Activated T-helper 1 cell treated with anti-CD3 and anti-CD28 coated beads, Interleukin-2, amount 50 U/mL, for 16 hours (primary cell): ENCODE data around the gene DNPEP.

Experiments
- DNase-seq, 2 donors: peaks; one replicate each; pipeline ENCODE4 v3.0.0-alpha.2; 2020; ENCODE audit warnings: low read depth in 1 of 2, low spot score in 1 of 2

DNPEP gene

DNA sequence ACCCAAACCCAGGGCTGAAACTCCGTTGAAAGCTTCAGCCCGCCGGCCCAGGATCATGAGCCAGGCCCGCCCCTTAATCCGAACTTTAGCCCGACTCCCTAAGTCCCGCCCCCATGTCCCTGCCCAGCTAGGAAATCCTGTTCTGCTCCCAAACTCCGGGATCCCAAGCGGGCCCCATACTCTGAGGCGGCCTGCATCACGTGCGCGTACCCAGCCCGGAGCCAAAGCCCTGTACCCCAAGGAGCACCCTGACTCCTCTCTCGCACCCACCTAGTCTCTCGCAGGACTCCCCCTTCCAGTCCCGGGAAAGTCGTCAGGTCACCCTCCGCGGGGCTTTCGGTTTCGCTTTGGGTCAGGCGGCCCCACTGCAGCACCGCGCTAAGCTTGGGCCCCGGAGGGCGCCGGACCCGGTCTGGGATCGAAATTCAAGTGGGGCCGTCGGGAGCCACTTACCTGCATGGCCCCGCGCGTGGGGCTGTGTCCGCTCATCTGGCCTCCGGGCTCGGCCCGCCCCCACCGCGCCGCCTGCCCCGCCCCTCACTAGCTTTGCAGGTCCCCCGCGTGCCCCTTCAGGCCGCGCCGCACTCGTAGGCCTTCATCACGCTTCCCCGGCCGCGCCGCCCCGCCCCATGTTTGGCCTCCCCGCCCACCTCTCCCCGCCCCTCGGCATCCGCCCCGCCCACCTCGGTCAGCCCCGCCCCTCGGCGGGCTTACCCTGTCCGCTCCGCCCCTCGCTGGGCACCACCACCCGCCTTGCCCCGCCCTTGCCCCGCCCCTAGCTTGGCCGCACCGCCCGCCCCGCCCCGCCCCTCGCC, at the start of gene DNPEP:
Gene DNPEP (minus strand): TSS at position 607 of the 815 bp plus-strand sequence. CDS start 118 bp downstream, at position 489.
- peak; percentile 92 to 95 for DNase-seq

DNA sequence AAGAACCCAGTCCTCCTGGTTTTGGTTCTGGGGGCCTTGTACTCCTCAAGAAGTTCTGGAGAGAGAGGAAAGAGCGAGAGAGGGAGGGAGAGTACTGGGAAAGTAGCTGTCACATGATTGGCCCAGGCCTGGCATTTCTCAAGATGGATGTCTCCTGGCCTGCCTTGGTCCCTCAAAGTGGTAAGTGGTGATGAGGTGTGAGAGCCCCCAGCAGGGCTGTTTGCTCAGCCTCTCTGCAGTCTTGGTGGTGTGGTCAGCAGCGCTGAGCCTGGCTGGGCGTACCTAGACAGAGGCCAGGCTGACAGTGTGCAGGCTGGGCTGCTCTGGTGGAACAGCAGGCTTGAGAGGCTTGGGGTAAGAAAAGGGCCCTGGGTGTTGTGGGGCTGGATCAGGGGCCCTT, 49.4 kb upstream of the DNPEP start:
- DNase-seq, result no peak

- no peak for DNase-seq
These were observed 48.8 kb upstream of the DNPEP start for GRCh38 chr2:219436491-219436890.

- no peak for DNase-seq
These were observed 48.0 kb upstream of the DNPEP start for GRCh38 chr2:219435701-219436100.

GRCh38 chr2:219434718-219435525, 47.2 kb upstream of the DNPEP start, which contains the start of gene SPEG:
Gene SPEG (plus strand): TSS chr2:219434843. CDS start chr2:219434978, 135 bp downstream.
- no peak for DNase-seq

- DNase-seq, result no peak
These were observed 46.7 kb upstream of the DNPEP start for GRCh38 chr2:219434468-219434717.

- no peak for DNase-seq
These were observed 46.2 kb upstream of the DNPEP start for GRCh38 chr2:219433666-219434467.

DNA sequence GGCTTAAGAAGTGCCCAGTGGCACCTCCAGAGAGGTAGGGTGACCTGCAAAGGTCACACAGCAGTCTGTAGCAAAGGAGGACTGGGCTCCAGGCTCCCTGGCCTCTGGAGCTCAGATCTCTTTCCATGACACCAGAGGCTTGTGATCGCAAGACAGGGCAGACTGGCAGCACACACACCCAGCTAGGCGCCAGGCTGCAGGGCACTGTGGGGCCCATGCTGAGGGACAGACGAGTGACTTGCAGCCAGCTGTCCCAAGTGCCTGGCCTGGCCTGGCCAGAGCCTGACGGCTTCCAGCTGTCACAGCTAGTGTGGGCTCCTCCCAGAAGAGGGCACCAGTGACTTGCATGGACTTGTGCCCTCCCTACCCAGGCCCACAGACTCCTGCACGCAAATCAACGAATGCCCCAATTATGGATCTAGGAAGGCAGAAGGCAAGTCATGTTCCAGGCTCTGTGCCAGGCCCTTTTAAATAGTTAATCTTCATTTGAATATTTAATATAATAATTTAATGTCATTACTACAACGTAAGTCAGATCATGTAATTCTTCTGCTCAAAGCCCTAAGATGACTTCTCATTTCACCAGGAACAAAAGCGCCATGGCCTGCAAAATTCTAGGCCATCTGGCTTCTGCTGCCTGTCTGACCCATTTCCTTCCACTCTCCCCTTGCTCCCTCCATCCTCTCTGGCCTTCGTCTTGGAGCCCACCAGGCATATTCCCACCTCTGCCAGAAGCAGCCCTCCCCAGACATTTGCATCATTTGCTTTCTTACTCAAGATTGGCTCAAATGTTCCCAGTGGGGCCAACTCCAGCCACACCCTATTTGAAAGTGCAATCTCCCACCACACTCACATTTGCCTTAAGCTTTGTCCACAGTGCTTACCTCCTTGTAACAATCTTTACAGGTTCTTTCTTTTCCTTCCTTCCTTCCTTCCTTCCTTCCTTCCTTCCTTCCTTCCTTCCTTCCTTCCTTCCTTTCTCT, 43.2 kb upstream of the DNPEP start:
- no peak for DNase-seq

- DNase-seq, result no peak
These were observed 42.4 kb upstream of the DNPEP start for GRCh38 chr2:219429958-219430606.

DNA sequence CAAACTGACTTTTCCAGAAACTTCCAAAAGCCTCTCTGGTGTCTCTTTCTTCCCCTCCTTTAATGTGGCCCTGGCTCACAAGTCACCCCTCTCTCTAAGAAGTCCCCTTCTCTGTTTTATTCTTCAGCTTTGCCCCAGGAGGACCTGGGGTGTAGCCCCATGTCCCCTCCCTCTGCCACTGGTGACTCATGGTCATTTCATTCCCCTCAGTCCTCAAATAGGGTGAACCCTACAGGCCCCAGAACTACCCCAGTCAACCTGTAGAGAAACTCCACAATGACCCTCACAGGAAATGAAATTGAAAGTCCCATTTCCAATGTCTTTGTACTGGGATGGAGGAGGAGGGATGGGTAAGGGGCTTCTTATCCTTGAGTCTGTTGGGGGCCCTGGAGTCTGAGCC, 40.8 kb upstream of the DNPEP start:
- DNase-seq, result no peak

GRCh38 chr2:219426534-219427136, 38.9 kb upstream of the DNPEP start:
- DNase-seq, result no peak

DNA sequence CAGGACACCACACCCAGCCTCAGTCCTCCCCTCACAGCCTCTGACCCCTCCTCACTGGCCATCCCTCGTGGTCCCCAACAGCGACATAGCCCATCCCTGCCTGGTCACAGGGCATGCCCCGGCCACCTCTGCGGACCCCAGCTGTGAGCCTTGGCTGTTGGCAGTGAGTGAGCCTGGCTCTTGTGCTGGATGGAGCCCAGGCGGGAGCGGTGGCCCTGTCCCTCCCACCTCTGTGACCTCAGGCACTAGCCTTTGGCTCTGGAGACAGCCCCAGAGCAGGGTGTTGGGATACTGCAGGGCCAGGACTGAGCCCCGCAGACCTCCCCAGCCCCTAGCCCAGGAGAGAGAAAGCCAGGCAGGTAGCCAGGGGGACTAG, 38.3 kb upstream of the DNPEP start:
- DNase-seq, result no peak

DNA sequence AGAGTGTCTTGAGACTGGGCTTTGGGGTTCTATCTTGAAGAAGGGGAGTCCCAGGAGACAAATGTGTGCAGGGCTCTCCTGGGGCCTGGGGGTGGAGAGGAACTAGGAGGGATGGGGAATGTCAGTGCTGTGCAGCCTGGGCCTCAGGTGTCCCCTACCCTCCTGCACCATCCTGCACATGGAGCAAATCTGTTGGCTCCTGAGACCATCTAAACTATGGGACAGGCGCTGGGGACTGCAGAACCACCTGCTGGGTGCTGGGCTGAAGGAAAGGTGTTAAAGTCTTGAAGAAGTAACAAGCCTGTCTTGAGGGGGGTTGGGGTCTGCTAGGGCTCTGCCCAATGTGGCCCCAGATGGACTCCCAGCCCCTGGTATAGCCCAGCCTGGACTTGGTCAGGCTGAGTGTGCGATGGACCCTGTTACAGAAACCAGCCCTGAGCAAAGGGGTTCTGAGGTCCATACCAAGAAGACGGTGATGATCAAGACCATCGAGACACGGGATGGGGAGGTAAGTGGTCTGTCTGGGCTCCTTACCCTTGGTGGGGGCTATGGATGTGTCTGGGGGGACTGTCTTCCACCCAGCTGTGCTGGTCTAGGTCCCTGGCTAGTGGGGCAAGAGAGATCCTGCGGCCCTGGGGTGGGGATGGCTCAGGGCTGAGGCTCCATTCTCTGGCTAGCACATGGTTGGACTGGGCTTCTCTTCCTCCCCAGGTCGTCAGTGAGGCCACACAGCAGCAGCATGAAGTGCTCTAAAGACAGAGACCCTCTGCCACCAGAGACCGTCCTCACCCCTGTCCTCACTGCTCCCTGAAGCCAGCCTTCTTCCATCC, 37.7 kb upstream of the DNPEP start:
- DNase-seq, result no peak

- no peak for DNase-seq
These were observed 36.1 kb upstream of the DNPEP start for GRCh38 chr2:219423652-219424377.

DNA sequence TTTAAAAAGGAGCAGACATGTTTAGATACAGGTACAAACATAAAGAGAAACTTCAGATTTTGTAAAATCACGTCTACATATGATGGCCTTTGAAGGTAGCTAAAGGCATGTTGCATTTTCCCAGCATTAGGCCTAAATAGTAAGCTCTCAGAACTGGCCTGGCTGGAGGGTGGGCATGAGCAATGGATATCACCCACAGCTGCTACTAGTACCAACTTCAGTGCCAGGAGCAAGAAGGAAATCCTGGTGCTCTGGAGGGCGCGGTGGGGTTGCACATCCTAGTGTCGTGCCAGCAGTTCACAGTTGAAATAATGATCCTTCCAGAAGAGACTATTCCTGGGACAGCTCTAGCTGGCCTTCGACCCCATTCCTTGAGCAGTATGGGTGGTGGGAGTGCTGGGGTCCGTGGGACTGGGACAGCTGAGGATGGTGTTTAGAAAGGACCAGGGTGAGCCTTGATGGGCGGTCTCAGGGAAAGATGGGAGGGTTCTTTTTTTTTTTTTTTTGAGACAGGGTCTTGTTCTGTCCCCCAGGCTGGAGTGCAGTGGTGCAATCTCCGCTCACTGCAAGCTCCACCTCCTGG, 35.3 kb upstream of the DNPEP start:
- no peak for DNase-seq

GRCh38 chr2:219421323-219421722, 33.6 kb upstream of the DNPEP start:
- DNase-seq, result no peak

DNA sequence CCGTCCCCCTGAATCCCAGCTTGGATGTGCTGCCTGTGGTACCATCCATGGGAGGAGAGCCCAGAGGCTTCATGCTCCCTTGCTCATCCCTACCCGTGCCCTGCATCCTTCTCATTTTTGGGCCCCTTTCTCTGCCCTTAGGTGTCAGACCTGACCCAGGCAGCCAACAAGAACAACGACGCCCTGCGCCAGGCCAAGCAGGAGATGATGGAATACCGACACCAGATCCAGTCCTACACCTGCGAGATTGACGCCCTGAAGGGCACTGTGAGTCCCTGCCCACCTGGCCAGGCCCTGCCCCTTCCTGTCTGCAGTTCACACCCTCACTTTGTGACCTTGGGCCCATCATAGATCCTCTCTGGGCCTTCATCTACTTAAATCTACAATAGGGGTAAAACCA, 33.0 kb upstream of the DNPEP start:
- DNase-seq, result no peak
